Stimulated activated CD4-positive, alpha-beta T cell treated with anti-CD3 and anti-CD28 coated beads, Interleukin-12 subunit alpha, Interleukin-12 subunit beta, amount 100 ng/mL, for 4 hours (primary cell): ENCODE data around the gene FAM162A.
"Not testable (repeated sequence)": the region's sequence is repeated elsewhere in the genome, so short reads cannot be mapped to it uniquely, and the experiment has no call there.

Experiments used
- DNase-seq: peaks from one replicate; pipeline ENCODE4 v3.0.0-alpha.2; 2020

FAM162A gene

DNA sequence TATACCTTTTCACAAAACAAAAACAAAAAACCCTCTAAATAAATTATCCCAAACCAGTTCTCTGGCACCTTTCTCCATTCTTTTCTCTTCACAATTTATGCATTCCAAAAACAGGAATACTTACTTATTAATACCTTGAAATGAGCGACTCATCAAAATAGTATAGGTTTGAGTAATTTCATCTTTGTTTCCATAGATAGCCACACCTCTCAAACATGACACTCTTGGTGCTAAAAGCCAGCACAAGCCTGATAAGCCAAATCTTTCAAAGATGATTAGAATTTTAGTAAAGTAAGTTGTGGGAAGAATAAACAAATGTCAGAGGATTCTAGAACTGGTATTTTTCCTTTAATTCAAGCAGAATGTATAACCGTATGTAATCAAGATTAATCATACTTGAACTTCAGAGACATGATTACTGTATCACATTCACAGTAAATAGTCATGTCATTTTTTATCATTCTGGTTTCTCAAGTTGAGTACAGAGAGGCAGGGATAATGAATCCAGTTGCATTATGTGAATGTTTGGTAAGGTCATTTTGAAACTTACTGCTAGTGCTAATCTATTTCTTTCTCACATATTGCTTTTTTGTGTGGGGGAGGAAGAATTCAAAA, 44.0 kb downstream of the FAM162A start:
- no peak for DNase-seq

DNA sequence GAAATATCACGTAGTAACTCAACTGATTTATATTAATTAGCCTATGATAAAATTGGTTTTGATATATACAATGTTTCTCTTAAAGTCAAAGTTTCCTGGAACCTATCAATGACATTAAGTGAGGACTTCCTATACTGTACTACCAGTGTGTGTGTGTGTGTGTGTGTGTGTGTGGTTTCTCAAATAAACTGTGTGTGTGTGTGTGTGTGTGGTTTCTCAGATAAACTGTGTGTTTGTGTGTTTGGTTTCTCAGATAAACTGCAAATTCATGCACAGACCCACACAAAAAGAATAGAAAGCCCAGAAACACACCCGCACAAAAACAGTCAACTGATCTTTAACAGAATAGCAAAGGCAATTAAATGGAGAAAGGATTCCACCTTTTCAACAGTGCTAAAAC, 46.4 kb downstream of the FAM162A start:
- DNase-seq, result no peak

DNA sequence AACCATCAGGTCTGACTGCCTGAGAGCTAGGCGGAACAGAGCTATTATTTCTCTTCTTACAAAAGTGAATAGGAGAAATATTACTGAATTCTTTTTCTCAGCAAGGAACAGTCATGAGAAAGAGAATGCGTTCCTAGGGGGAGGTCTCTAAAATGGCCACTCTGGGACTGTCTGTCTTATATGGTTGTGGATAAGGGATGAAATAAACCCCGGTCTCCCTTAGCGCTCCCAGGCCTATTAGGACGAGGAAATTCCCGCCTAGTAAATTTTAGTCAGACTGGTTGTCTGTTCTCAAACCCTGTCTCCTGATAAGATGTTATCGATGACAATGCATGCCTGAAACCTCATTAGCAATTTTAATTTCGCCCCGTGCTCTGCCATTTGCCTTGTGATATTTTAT, 52.0 kb downstream of the FAM162A start:
- no peak for DNase-seq

DNA sequence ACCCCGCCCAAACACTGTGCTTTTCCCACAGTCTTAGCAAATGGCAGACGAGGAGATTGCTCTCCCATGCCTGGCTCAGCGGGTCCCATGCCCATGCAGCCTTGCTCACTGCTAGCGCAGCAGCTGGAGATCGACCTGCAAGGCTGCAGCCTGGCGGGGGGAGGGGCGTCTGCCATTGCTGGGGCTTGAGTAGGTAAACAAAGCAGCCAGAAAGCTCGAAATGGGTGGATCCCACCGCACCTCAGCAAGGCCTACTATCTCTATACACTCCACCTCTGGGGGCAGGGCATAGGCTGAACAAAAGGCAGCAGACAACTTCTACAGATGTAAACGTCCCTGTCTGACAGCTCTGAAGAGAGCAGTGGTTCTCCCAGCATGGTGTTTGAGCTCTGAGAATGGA, 59.1 kb downstream of the FAM162A start:
- DNase-seq, result no peak

DNA sequence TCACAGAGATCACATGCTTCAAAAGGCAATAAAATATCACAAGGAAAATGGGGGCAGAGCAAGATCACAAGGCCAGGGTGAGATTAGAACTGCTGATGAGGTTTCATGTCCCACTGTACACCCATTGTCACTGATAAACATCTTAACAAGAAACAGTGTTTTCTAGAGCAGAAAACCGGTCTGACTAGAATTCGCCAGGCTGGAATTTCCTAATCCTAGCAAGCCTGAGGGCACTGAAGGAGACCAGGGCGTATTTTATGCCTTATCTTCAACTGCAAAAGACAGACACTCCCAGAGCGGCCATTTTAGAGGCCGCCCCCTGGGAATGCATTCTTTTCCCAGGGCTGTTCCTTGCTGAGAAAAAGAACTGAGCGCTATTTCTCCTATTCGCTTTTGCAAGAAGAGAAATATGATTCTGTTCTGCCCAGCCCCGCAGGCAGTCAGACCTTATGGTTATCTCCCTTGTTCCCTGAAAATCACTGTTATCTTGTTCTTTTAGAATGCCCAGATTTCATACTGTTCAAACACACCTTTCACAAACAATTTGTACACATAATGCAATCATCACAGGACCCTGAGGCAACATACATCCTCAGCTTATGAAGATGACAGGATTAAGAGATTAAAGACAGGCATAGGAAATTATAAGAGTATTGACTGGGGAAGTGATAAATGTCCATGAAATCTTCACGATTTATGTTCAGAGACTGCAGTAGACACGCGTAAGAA, 59.9 kb downstream of the FAM162A start:
- DNase-seq, result not testable (repeated sequence)

DNA sequence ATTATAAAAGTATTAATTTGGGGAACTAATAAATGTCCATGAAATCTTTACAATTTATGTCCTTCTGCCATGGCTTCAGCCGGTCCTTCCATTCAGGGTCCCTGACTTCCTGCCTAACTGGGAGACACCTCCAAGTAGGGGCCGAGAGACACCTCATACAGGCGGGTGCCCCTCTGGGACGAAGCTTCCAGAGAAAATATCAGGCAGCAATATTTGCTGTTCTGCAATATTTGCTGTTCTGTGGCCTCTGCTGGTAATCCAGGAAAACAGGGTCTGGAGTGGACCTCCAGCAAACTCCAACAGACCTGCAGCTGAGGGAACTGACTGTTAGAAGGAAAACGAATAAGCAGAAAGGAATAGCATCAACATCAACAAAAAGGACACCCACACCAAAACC, 60.5 kb downstream of the FAM162A start:
- not testable (repeated sequence) for DNase-seq

DNA sequence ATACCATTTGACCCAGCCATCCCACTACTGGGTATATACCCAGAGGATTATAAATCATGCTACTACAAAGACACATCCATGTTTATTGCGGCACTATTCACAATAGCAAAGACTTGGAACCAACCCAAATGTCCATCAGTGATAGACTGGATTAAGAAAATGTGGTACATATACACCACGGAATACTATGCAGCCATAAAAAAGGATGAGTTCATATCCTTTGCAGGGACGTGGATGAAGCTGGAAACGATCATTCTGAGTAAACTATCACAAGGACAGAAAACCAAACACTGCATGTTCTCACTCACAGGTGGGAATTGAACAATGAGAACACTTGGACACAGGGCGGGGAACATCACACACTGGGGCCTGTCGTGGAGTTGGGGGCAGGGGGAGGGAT, 64.2 kb downstream of the FAM162A start:
- DNase-seq, result not testable (repeated sequence)

DNA sequence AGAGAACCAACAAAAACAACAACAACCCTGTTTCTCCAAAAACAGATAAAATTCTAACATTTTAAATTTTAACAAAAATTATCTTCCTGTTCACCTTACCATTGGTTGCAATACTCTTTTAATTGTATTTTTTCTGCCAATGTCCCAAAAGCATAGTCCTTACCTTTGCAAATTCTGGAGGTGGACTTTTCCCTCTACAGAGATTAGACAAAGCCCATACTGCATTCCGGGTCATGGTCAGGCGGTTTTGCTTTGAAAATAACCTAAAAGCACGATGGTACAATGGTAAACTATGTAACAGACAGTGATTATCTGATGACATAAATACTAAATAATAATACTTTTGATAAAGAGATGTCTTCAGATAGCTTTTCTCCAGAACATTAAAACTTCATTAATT, 67.4 kb downstream of the FAM162A start:
- DNase-seq, result no peak

DNA sequence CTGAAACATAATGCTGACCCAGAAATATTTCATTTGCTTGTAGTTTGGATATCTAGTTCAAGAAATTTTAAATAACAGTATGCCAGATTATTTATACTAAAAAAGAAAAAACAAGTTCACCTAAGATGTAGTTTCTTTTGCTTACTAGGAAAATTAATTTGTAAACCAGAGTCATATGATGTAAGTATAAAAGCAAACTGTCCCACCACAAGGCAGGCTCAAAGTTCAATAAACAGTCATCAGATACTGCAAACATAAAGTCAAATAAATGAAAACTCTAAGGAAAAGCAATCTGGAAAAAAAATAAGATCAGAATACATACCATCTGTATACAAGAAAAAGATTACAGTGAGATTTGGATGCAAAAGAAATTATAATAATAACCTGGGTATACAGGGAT, 72.1 kb downstream of the FAM162A start:
- DNase-seq, result no peak

DNA sequence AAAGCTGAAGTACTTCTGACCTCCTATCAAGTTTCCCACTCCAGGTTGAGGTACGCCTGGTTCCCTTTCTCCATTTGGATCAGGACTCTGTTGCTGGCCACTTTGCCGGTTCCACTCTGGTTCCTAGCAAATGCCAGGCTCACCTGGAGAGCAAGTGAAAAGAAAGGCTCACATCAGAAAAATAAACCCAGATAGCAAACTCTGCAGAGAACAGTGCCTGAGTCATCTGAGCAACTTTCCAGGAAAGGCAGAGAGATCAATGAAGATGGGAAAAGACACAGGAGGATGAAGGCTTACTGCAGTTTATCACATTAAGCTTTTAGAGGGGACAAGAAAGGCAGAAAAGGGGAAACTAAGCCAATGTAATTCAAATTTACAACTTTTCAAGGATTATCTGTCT, 73.7 kb downstream of the FAM162A start:
- no peak for DNase-seq

DNA sequence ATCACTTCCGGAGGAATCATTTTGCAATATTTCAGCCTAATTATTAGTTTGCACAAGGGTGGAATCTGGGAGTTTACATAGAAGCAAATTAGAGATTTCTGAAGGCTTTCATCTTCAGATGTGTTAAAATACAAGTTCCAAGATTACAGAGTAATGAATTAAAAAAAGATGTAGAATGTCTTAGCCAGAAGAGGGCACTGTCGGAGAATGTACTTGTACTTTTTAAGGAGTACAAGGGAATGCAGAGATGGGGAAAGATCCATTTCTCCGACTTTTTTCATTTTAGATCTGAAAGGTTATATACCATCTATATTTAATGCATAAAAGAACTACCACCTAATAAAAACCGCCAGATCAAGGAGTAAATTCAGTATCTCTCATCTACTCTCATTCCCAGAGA, 75.0 kb downstream of the FAM162A start:
- no peak for DNase-seq

DNA sequence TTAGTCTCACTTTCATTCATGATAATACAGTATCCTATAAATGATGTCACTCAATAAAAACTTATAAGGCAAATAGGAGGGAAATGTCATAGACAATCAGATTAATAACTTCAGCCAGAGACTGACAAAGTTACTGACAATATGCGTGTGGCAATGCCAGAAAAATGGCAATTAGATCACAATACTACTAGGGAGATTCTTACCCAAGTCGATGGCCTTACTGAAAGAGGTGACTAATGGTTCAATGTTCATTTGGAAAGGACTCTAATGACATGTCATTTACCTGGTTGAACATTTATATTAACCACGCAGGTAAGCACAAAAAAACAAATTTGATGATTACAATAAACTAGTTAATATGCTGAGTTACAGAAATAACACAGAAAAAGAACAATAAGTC, 77.8 kb downstream of the FAM162A start:
- no peak for DNase-seq
